ENCODE measurements around the gene ACOT12. TPM values are rescaled to one million over a fixed set of nuclear protein-coding genes. Genes with fewer than 3 reads are reported as not detected.

Gene ACOT12
- total and polyA plus RNA-seq, 2 donors (not counting 1 experiment from before 2014, with no cell fraction given): 2.0 to 4.3 TPM

- Histone ChIP-seq H3K27me3 (ENCODE audit: control insufficient read depth, insufficient read depth, low read length) (no peaks in the 10 kb centered on the region), H2AFZ (ENCODE audit: low read length) (no peak overlapping the region), H3K4me1 (ENCODE audit: control insufficient read depth, extremely low read depth, insufficient read depth, low read length) (peaks cover under 1% of the 10 kb centered on the region), H3K9ac (ENCODE audit: insufficient read depth, low read length) (no peak overlapping the region), H3K4me3 (replicated peaks in 1 of 4; ENCODE audit: control extremely low read depth in 1 of 4, insufficient read depth in 1 of 4, low read depth in 3 of 4, low read length in 4 of 4) (no peak overlapping the region), H4K20me1 (ENCODE audit: control insufficient read depth, extremely low read depth, insufficient read depth, low read length) (no peaks in the 10 kb centered on the region), H3K9me3 (ENCODE audit: control insufficient read depth, insufficient read depth, low read depth, low read length) (no peaks in the 10 kb centered on the region), H3K36me3 (ENCODE audit: control insufficient read depth, insufficient read depth, low read length) (peaks cover 5% of the 10 kb centered on the region), H3K4me2 (ENCODE audit: extremely low read depth, insufficient read depth, low read length) (no peak overlapping the region), H3K27ac (ENCODE audit: insufficient read depth, low read length) (no peak overlapping the region), H3K79me2 (ENCODE audit: control insufficient read depth, insufficient read depth, low read length) (peaks cover 6% of the 10 kb centered on the region)
- no peak for DNase-seq (ENCODE audit: low read depth in 2 of 2)
- no peak for TF ChIP-seq CTCF (conservative IDR thresholded peaks at IDR 0.05 in 1 of 2, IDR thresholded peaks at IDR 0.05 in 1 of 2; ENCODE audit: low read depth in 1 of 2, low read length in 2 of 2)
- no peak for TF ChIP-seq EZH2 (IDR thresholded peaks at IDR 0.05; ENCODE audit: low read length, missing control alignments)
Measured at GRCh38 chr5:81310402-81311063, 83.4 kb downstream of the ACOT12 start.

DNA sequence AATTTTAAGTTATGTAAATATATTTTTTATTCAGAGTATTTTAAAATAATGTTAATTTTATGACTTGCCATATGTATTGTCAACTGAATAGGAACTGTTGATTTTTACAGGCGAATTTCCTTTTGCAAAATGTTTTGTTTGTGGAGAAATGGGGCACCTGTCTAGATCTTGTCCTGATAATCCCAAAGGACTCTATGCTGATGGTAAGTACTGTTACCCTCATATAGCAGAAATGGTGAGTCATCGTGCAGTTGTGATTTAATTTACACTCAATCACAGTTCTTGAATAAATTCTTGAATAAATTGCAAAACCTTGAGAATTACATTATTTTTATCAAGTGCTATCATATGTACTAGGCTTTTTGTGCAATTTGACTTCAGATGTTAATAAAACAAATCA, 85.1 kb downstream of the ACOT12 start:
- peaks cover 10% of the 10 kb centered on the region for H3K36me3 ChIP-seq (ENCODE audit: control insufficient read depth, insufficient read depth, low read length)
- H3K4me3 ChIP-seq (replicated peaks in 1 of 4; ENCODE audit: control extremely low read depth in 1 of 4, insufficient read depth in 1 of 4, low read depth in 3 of 4, low read length in 4 of 4): no peak overlapping the region
- H3K4me2 ChIP-seq (ENCODE audit: extremely low read depth, insufficient read depth, low read length): no peak overlapping the region
- DNase-seq (ENCODE audit: low read depth in 2 of 2): no peak
- no peaks in the 10 kb centered on the region for H3K9me3 ChIP-seq (ENCODE audit: control insufficient read depth, insufficient read depth, low read depth, low read length)
- H3K27ac ChIP-seq (ENCODE audit: insufficient read depth, low read length): no peak overlapping the region
- no peak overlapping the region for H3K9ac ChIP-seq (ENCODE audit: insufficient read depth, low read length)
- peaks cover 22% of the 10 kb centered on the region for H3K79me2 ChIP-seq (ENCODE audit: control insufficient read depth, insufficient read depth, low read length)
- H3K4me1 ChIP-seq (ENCODE audit: control insufficient read depth, extremely low read depth, insufficient read depth, low read length): peaks cover 2% of the 10 kb centered on the region
- H3K27me3 ChIP-seq (ENCODE audit: control insufficient read depth, insufficient read depth, low read length): no peaks in the 10 kb centered on the region
- TF ChIP-seq EZH2 (IDR thresholded peaks at IDR 0.05; ENCODE audit: low read length, missing control alignments) (no peak), CTCF (conservative IDR thresholded peaks at IDR 0.05 in 1 of 2, IDR thresholded peaks at IDR 0.05 in 1 of 2; ENCODE audit: low read depth in 1 of 2, low read length in 2 of 2) (no peak)
- no peaks in the 10 kb centered on the region for H4K20me1 ChIP-seq (ENCODE audit: control insufficient read depth, extremely low read depth, insufficient read depth, low read length)
- no peak overlapping the region for H2AFZ ChIP-seq (ENCODE audit: low read length)

DNA sequence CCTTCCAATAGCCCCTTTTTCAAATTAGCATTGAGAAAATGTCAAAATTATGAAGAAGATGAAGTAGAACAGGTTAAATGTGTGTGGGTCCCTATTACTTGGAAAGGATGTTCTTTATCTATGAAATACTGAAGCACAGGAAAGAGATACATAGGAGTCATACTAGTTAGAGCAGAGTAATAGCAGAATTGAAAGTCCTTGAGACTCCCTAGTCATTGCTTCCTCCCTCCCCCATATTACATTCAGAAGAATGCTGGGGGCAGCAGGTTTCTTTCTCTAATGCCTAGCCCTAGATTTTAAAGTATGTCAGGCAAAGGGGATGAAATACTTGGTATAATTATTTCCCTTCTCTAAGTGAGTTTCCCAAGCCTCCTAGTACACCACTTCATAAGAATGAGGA, 88.1 kb downstream of the ACOT12 start:
- Histone ChIP-seq H3K36me3 (ENCODE audit: control insufficient read depth, insufficient read depth, low read length) (peaks cover 7% of the 10 kb centered on the region), H4K20me1 (ENCODE audit: control insufficient read depth, extremely low read depth, insufficient read depth, low read length) (no peaks in the 10 kb centered on the region), H3K9ac (ENCODE audit: insufficient read depth, low read length) (no peak overlapping the region), H3K9me3 (ENCODE audit: control insufficient read depth, insufficient read depth, low read depth, low read length) (no peaks in the 10 kb centered on the region), H2AFZ (ENCODE audit: low read length) (no peak overlapping the region), H3K79me2 (ENCODE audit: control insufficient read depth, insufficient read depth, low read length) (peaks cover 38% of the 10 kb centered on the region), H3K4me1 (ENCODE audit: control insufficient read depth, extremely low read depth, insufficient read depth, low read length) (peaks cover 4% of the 10 kb centered on the region), H3K27ac (ENCODE audit: insufficient read depth, low read length) (no peak overlapping the region), H3K4me3 (replicated peaks in 1 of 4; ENCODE audit: control extremely low read depth in 1 of 4, insufficient read depth in 1 of 4, low read depth in 3 of 4, low read length in 4 of 4) (no peak overlapping the region), H3K27me3 (ENCODE audit: control insufficient read depth, insufficient read depth, low read length) (no peaks in the 10 kb centered on the region), H3K4me2 (ENCODE audit: extremely low read depth, insufficient read depth, low read length) (no peak overlapping the region)
- no peak for TF ChIP-seq EZH2 (IDR thresholded peaks at IDR 0.05; ENCODE audit: low read length, missing control alignments)
- TF ChIP-seq CTCF (conservative IDR thresholded peaks at IDR 0.05 in 1 of 2, IDR thresholded peaks at IDR 0.05 in 1 of 2; ENCODE audit: low read depth in 1 of 2, low read length in 2 of 2): no peak
- no peak for DNase-seq (ENCODE audit: low read depth in 2 of 2)

All from fibroblast of lung (primary cell).